A549 (cell line): ENCODE data around the gene BANP. TPM values are rescaled to one million over a fixed set of nuclear protein-coding genes. Genes with fewer than 3 reads are reported as not detected.
"Not testable (repeated sequence)": the region's sequence is repeated elsewhere in the genome, so short reads cannot be mapped to it uniquely, and the experiment has no call there.

ENCODE experiments used
- ATAC-seq, 2 experiments: fragments of 200-7000 bp in 1 of 2; fragments of >200 bp in 1 of 2; cut with Nextera tagmentation in 1 of 2; cut with Tn5 transposase in 1 of 2; 3 replicates each; pipeline versions ENCODE4 v1.8.0 to v1.9.1; 2018 to 2020; ENCODE audit warnings: mild to moderate bottlenecking in 1 of 2, moderate library complexity in 1 of 2
- CTCF ChIA-PET: fragments of 300-600 bp; sonication (Branson Sonifier 250); formaldehyde crosslinking; extraction: SDS; loops from one replicate; lab custom pipeline; 2021; ENCODE audit warnings: antibody characterized with exemption, inconsistent platforms; lab: Yijun Ruan, JAX
- POLR2A ChIA-PET: fragments of 350-600 bp; formaldehyde crosslinking; extraction: SDS; loops from one replicate; lab custom pipeline; 2021; ENCODE audit warnings: antibody characterized with exemption, inconsistent platforms; lab: Yijun Ruan, JAX
- DNase-seq, 2 experiments: peaks; one replicate each; pipeline versions ENCODE4 v3.0.0 to v3.0.0-alpha.2; 2011 to 2016; ENCODE audit warnings: low read depth in 1 of 2, low spot score in 1 of 2
- FAIRE-seq: peaks from 2 replicates; lab custom pipeline; 2011; peaks lifted over from hg19 to GRCh38; lab: Jason Lieb, UNC
- H3K27ac ChIP-seq, 2 experiments: fragments of >200 bp; sonication (Bioruptor Twin); formaldehyde crosslinking; 3 replicates each; pipeline ENCODE4 v1.5.1; 2016 to 2017
- H3K4me1 ChIP-seq: fragments of >200 bp; sonication (Bioruptor Twin); formaldehyde crosslinking; 3 replicates; pipeline ENCODE4 v1.6.1; 2016
- H3K4me2 ChIP-seq: fragments of >200 bp; sonication (Bioruptor Twin); formaldehyde crosslinking; 3 replicates; pipeline ENCODE4 v1.6.1; 2016
- H3K4me3 ChIP-seq: fragments of >200 bp; sonication (Bioruptor Twin); formaldehyde crosslinking; 3 replicates; pipeline ENCODE4 v1.5.1; 2016
- H3K9me3 ChIP-seq: fragments of >200 bp; sonication (Bioruptor Twin); formaldehyde crosslinking; 3 replicates; pipeline ENCODE4 v1.6.1; 2016
- CBX8 ChIP-seq: fragments of 200-600 bp; sonication (generic); IDR thresholded peaks from 2 replicates; pipeline ENCODE4 v1.6.1; 2016
- EHF ChIP-seq: fragments of 250-450 bp; sonication (Bioruptor Pico); IDR thresholded peaks from 2 replicates; pipeline ENCODE4 v1.5.0; 2020; ENCODE audit warnings: mild to moderate bottlenecking
- EP300 ChIP-seq, 2 experiments: fragments of >200 bp; sonication (Bioruptor Twin); formaldehyde crosslinking; IDR thresholded peaks; 2 replicates in 1 of 2; 3 replicates in 1 of 2; pipeline ENCODE4 v1.6.1; 2016 to 2017
- FOXS1 ChIP-seq: fragments of 250-450 bp; sonication (Bioruptor Pico); IDR thresholded peaks from 2 replicates; pipeline ENCODE4 v1.5.0; 2020; ENCODE audit warnings: mild to moderate bottlenecking, moderate library complexity
- GATA3 ChIP-seq: IDR thresholded peaks from 2 replicates; pipeline ENCODE4 v1.6.1; 2012; ENCODE audit warnings: borderline replicate concordance
- HDAC2 ChIP-seq: fragments of 200-600 bp; sonication (generic); IDR thresholded peaks from 2 replicates; pipeline ENCODE4 v1.6.1; 2016
- HEYL ChIP-seq: fragments of 250-450 bp; sonication (Bioruptor Pico); IDR thresholded peaks from 2 replicates; pipeline ENCODE4 v1.8.0; 2021; ENCODE audit warnings: mild to moderate bottlenecking, moderate library complexity
- JUN ChIP-seq, 2 experiments: fragments of >200 bp; sonication (Bioruptor Twin); formaldehyde crosslinking; IDR thresholded peaks; 2 replicates in 1 of 2; 3 replicates in 1 of 2; pipeline ENCODE4 v1.6.1; 2016 to 2017
- RARB ChIP-seq: fragments of 250-450 bp; sonication (Bioruptor Pico); IDR thresholded peaks from 2 replicates; pipeline ENCODE4 v1.8.0; 2021; ENCODE audit warnings: mild to moderate bottlenecking, moderate library complexity
- RNF2 ChIP-seq: fragments of 200-600 bp; sonication (generic); IDR thresholded peaks from 2 replicates; pipeline ENCODE4 v1.6.1; 2016; ENCODE audit warnings: low read depth, mild to moderate bottlenecking, antibody characterized with exemption, moderate library complexity, borderline replicate concordance
- ZSCAN20 ChIP-seq: fragments of 250-450 bp; sonication (Bioruptor Pico); IDR thresholded peaks from 2 replicates; pipeline ENCODE4 v1.8.0; 2022; ENCODE audit warnings: mild to moderate bottlenecking, moderate library complexity
- WGBS: methylation state at CpG from one replicate; pipeline ENCODE4 v1.1.6; 2017; ENCODE audit errors: missing lambda C conversion rate; 5-methylcytosine and 5-hydroxymethylcytosine counted together
- polyA plus RNA-seq, 4 experiments: library from polyadenylated mRNA; depleted of rRNA in 3 of 4; stranded (reverse); fragments of >200 nt; fragmentation: RNase III in 1 of 4; extraction: RNeasy Plus Mini Kit Qiagen cat#74134 plus additional on column Dnase treatment in 1 of 4; gene quantifications; 2 replicates in 3 of 4; 3 replicates in 1 of 4; pipeline ENCODE4 v1.2.3, GENCODE V29; 2011 to 2017
- TF ChIP-seq, protein P1 (sequence below): fragments of >200 bp; sonication (Bioruptor Twin); formaldehyde crosslinking; IDR thresholded peaks from 3 replicates; pipeline ENCODE4 v1.6.1; 2016
- TF ChIP-seq, protein P2 (sequence below): IDR thresholded peaks from 2 replicates; pipeline ENCODE4 v1.6.1; 2012
- TF ChIP-seq, protein P3 (sequence below): IDR thresholded peaks from 2 replicates; pipeline ENCODE4 v1.6.1; 2012
- TF ChIP-seq, protein P4 (sequence below): fragments of 150-350 bp; IDR thresholded peaks from 2 replicates; pipeline ENCODE4 v1.6.1; 2014; ENCODE audit warnings: low read depth, mild to moderate bottlenecking, low read length
- TF ChIP-seq, protein P5 (sequence below): fragments of 450-650 bp; IDR thresholded peaks from 2 replicates; pipeline ENCODE4 v1.6.1; 2014; ENCODE audit warnings: antibody characterized with exemption

Gene BANP
- polyA plus RNA-seq, 2 of the 4 experiments (the other 2 are of a cell fraction): 17.1 to 17.2 TPM

DNA sequence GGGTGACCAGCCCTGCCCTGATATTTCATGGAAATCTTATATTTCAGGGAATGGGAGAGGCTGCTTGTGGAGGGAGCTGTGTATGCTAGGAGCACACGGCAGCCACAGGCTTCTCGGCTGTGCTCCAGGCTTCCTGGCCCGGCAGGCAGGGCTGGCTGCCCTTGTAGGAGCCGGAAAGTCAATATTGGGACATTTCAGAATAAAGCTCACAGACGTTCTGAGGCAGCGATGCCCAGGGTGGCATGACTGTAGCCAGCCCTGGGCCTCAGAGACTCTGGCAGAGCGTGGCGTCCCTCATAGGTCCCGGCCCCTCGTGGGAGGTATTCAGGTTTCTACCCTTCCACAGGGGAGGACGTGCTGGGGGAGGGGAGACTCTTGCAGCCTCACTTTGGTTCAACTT lies 65.7 kb downstream of the BANP start:
- Histone ChIP-seq H3K27ac (no peak overlapping the region), H3K9me3 (no peaks in the 10 kb centered on the region), H3K4me3 (no peak overlapping the region), H3K4me1 (peaks cover 20% of the 10 kb centered on the region)
- ChIA-PET POLR2A (no interaction called here), CTCF (interaction anchor here (1.1 kb wide), 1 partner anchor 13 kb away, joined by 4 read pairs; no protein-coding TSS in a partner anchor)
- ATAC-seq: no peak
- no peak for TF ChIP-seq JUN (IDR thresholded peaks at IDR 0.05)
- TF ChIP-seq RARB (CRISPR knock-in tag): no peak
- TF ChIP-seq RNF2: no peak
- TF ChIP-seq, protein P1, sequence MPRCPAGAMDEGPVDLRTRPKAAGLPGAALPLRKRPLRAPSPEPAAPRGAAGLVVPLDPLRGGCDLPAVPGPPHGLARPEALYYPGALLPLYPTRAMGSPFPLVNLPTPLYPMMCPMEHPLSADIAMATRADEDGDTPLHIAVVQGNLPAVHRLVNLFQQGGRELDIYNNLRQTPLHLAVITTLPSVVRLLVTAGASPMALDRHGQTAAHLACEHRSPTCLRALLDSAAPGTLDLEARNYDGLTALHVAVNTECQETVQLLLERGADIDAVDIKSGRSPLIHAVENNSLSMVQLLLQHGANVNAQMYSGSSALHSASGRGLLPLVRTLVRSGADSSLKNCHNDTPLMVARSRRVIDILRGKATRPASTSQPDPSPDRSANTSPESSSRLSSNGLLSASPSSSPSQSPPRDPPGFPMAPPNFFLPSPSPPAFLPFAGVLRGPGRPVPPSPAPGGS: no peak
- TF ChIP-seq, all 56 proteins: peak for 0
- no peak for FAIRE-seq
- 87% methylated on average over 11 of the region's 11 CpGs for WGBS
- DNase-seq: no peak
- H3K4me2 ChIP-seq: no peak overlapping the region

DNA sequence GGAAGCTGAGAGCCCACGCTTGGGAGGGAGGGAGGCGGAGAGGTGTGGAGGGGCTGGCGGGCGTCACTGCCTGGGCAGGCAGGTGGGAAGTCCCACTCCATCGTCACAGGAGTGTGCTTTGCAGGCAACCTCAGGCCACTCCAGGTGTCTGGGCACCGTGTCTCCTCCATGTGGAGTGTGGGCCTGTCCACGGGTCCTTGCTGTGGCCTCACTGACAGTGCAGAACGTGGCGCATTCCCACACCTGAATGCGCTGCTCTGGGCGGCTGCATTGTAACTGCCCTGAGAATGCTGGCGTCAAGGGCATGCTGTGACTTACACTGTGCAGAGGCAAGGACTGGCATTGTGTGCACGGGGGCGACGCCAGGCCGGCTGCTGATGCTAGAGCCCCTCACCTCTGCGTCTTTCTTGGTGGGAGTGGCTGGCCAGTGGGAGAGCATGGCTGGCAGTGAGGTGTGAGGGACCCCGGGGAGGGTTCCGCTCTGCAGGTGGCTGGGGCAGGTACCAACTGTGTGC lies 66.4 kb downstream of the BANP start:
- H3K4me1 ChIP-seq: peaks cover 20% of the 10 kb centered on the region
- ATAC-seq (no peak), DNase-seq (no peak), FAIRE-seq (no peak)
- no peak overlapping the region for H3K4me2 ChIP-seq
- H3K9me3 ChIP-seq: no peaks in the 10 kb centered on the region
- H3K27ac ChIP-seq: no peak overlapping the region
- WGBS: 87% methylated on average over 13 of the region's 19 CpGs
- ChIA-PET POLR2A (no interaction called here), CTCF (interaction anchor here (1.1 kb wide), 1 partner anchor 14 kb away, joined by 4 read pairs; no protein-coding TSS in a partner anchor)
- H3K4me3 ChIP-seq: no peak overlapping the region
- no peak for TF ChIP-seq EHF (CRISPR knock-in tag)
- no peak for TF ChIP-seq RARB (CRISPR knock-in tag)
- TF ChIP-seq HEYL (CRISPR knock-in tag): no peak
- TF ChIP-seq, protein P1: no peak
- TF ChIP-seq, protein P2, sequence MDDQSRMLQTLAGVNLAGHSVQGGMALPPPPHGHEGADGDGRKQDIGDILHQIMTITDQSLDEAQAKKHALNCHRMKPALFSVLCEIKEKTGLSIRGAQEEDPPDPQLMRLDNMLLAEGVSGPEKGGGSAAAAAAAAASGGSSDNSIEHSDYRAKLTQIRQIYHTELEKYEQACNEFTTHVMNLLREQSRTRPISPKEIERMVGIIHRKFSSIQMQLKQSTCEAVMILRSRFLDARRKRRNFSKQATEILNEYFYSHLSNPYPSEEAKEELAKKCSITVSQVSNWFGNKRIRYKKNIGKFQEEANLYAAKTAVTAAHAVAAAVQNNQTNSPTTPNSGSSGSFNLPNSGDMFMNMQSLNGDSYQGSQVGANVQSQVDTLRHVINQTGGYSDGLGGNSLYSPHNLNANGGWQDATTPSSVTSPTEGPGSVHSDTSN: no peak
- TF ChIP-seq, protein P3, sequence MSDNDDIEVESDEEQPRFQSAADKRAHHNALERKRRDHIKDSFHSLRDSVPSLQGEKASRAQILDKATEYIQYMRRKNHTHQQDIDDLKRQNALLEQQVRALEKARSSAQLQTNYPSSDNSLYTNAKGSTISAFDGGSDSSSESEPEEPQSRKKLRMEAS: no peak
- no peak for TF ChIP-seq CBX8
- TF ChIP-seq HDAC2: no peak
- no peak for TF ChIP-seq ZSCAN20 (CRISPR knock-in tag)
- TF ChIP-seq, protein P4, sequence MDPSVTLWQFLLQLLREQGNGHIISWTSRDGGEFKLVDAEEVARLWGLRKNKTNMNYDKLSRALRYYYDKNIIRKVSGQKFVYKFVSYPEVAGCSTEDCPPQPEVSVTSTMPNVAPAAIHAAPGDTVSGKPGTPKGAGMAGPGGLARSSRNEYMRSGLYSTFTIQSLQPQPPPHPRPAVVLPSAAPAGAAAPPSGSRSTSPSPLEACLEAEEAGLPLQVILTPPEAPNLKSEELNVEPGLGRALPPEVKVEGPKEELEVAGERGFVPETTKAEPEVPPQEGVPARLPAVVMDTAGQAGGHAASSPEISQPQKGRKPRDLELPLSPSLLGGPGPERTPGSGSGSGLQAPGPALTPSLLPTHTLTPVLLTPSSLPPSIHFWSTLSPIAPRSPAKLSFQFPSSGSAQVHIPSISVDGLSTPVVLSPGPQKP: no peak
- no peak for TF ChIP-seq FOXS1 (CRISPR knock-in tag)
- no peak for TF ChIP-seq RNF2
- TF ChIP-seq EP300 (IDR thresholded peaks at IDR 0.05): no peak
- TF ChIP-seq, protein P5, sequence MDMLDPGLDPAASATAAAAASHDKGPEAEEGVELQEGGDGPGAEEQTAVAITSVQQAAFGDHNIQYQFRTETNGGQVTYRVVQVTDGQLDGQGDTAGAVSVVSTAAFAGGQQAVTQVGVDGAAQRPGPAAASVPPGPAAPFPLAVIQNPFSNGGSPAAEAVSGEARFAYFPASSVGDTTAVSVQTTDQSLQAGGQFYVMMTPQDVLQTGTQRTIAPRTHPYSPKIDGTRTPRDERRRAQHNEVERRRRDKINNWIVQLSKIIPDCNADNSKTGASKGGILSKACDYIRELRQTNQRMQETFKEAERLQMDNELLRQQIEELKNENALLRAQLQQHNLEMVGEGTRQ: no peak
- TF ChIP-seq GATA3: no peak

DNA sequence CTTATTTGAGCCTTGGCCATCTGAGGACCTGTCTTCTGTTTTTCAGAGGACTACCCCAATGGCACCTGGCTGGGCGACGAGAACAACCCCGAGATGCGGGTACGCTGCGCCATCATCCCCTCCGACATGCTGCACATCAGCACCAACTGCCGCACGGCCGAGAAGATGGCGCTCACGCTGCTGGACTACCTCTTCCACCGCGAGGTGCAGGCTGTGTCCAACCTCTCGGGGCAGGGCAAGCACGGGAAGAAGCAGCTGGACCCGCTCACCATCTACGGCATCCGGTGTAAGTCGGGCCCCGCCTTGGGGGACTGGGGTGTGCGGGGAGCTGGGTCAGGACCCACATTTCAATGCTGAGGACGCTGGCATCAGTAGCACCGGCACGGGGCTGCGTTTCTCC lies 67.1 kb downstream of the BANP start:
- POLR2A ChIA-PET, H3K9me3 ChIP-seq, H3K4me3 ChIP-seq, H3K4me2 ChIP-seq, CTCF ChIA-PET, DNase-seq, FAIRE-seq, H3K27ac ChIP-seq, ATAC-seq: not testable (repeated sequence)
- WGBS: 93% methylated on average over 26 of the region's 26 CpGs
- peaks cover 15% of the 10 kb centered on the region for H3K4me1 ChIP-seq

DNA sequence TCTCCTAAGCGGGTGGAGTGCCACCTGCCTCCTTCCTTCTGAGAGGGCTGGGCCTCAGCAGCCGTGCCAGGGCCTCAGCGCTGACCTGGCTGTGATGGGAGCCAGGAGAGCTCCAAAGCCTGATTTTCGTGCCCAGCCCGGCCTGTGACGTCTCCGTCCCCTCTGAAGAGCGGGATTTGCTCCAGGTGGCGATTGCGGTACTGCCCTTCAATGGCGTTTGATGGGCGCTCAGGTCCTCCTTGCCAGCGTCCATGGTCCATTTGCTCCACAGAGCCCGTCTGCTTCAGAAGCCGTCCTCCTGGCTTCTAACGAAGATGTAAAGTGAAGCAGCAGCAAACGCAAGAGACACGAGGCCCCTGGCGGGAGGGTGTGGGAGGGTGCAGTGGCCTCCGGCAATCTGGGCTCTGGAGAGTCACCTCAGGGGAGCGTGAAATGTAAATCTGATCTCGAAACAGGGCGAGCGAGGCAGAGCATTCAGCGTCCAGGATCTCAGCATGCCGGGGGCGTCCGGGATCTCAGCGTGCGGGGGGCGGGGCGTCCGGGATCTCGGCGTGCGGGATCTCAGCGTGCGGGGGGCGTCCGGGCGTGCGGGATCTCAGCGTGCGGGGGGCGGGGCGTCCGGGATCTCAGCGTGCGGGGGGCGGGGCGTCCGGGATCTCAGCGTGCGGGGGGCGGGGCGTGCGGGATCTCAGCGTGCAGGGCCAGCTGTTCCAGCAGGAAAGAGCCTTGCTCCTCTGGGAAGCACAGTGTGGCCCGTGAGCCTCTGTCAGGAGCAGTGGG lies 68.0 kb downstream of the BANP start:
- FAIRE-seq, POLR2A ChIA-PET, DNase-seq, CTCF ChIA-PET, H3K4me1 ChIP-seq, H3K4me2 ChIP-seq, H3K27ac ChIP-seq, H3K4me3 ChIP-seq, H3K9me3 ChIP-seq, ATAC-seq: not testable (repeated sequence)
- WGBS: 94% methylated on average over 28 of the region's 59 CpGs
